Vagina (tissue), 2 donors: ENCODE data around the gene DCD.

ENCODE experiments used
- POLR2A ChIP-seq, 2 donors: fragments of 450-650 bp; IDR thresholded peaks; one replicate each; pipeline ENCODE4 v1.6.1; 2017; ENCODE audit warnings: antibody characterized with exemption in 2 of 2, mild to moderate bottlenecking in 2 of 2, moderate library complexity in 2 of 2
- POLR2AphosphoS5 ChIP-seq, 2 donors: sonication (generic); formaldehyde crosslinking; IDR thresholded peaks; one replicate each; pipeline ENCODE4 v1.9.0; 2017; ENCODE audit warnings: antibody characterized with exemption in 2 of 2, mild to moderate bottlenecking in 2 of 2, low read depth in 1 of 2; ENCODE audit not compliant: insufficient read depth in 1 of 2
- TF ChIP-seq, protein P1 (sequence below), 3 experiments: fragments of 450-650 bp in 2 of 3; fragments of 200-600 bp in 1 of 3; sonication (generic) in 1 of 3; IDR thresholded peaks; one replicate each; pipeline ENCODE4 v1.5.1; 2017 to 2019; ENCODE audit warnings: antibody characterized with exemption in 3 of 3, mild to moderate bottlenecking in 2 of 3, moderate library complexity in 2 of 3

DNA sequence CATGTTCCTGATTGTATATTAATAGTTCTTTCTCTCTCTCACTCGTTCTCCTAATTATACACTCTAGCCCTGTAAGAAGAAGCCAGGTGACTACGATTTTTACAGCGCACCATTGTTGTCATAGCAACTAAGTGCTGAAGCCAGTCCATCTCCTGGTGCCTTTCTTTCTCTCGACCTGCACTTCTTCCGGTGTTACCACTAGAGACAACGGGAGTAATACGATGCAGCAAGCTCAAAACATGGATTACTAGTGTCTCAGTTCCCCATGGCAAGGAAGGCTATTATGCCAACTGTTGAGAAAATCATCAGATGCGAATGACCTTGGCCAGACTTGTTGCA lies 40.8 kb upstream of the DCD start:
- TF ChIP-seq, protein P1, sequence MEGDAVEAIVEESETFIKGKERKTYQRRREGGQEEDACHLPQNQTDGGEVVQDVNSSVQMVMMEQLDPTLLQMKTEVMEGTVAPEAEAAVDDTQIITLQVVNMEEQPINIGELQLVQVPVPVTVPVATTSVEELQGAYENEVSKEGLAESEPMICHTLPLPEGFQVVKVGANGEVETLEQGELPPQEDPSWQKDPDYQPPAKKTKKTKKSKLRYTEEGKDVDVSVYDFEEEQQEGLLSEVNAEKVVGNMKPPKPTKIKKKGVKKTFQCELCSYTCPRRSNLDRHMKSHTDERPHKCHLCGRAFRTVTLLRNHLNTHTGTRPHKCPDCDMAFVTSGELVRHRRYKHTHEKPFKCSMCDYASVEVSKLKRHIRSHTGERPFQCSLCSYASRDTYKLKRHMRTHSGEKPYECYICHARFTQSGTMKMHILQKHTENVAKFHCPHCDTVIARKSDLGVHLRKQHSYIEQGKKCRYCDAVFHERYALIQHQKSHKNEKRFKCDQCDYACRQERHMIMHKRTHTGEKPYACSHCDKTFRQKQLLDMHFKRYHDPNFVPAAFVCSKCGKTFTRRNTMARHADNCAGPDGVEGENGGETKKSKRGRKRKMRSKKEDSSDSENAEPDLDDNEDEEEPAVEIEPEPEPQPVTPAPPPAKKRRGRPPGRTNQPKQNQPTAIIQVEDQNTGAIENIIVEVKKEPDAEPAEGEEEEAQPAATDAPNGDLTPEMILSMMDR (IDR thresholded peaks at IDR 0.05), result no peak
- TF ChIP-seq POLR2A (IDR thresholded peaks at IDR 0.05) (no peak), POLR2AphosphoS5 (IDR thresholded peaks at IDR 0.05; ENCODE audit: insufficient read depth in 1 of 2, low read depth in 1 of 2) (no peak)
